HEK293 (cell line): ENCODE data around the gene RIMS3.

Experiments used
- AEBP2 ChIP-seq: fragments of 450-650 bp; formaldehyde crosslinking; IDR thresholded peaks from 2 replicates; pipeline ENCODE4 v1.5.1; 2016; ENCODE audit warnings: missing biosample characterization, missing genetic modification characterization, borderline replicate concordance
- BCL11B ChIP-seq: fragments of 450-650 bp; formaldehyde crosslinking; IDR thresholded peaks from 2 replicates; pipeline ENCODE4 v1.5.1; 2016; ENCODE audit warnings: low read depth, missing biosample characterization, missing genetic modification characterization
- BCL6B ChIP-seq: fragments of 450-650 bp; formaldehyde crosslinking; IDR thresholded peaks from 2 replicates; pipeline ENCODE4 v1.5.1; 2017; ENCODE audit warnings: missing biosample characterization, missing genetic modification characterization
- KLF17 ChIP-seq: fragments of 450-650 bp; formaldehyde crosslinking; IDR thresholded peaks from 2 replicates; pipeline ENCODE4 v1.5.1; 2016; ENCODE audit warnings: missing biosample characterization, missing genetic modification characterization
- SP2 ChIP-seq: fragments of 450-650 bp; formaldehyde crosslinking; IDR thresholded peaks from 2 replicates; pipeline ENCODE4 v1.5.1; 2016; ENCODE audit warnings: missing biosample characterization, missing genetic modification characterization
- SP7 ChIP-seq: fragments of 450-650 bp; formaldehyde crosslinking; IDR thresholded peaks from 2 replicates; pipeline ENCODE4 v1.5.1; 2016; ENCODE audit warnings: missing biosample characterization, missing genetic modification characterization
- TCF7L2 ChIP-seq: IDR thresholded peaks from 2 replicates; pipeline ENCODE4 v1.6.1; 2011; ENCODE audit warnings: low read depth, mild to moderate bottlenecking, inconsistent platforms, low read length, moderate library complexity, borderline replicate concordance
- WT1 ChIP-seq: fragments of 450-650 bp; formaldehyde crosslinking; IDR thresholded peaks from 2 replicates; pipeline ENCODE4 v1.5.1; 2016; ENCODE audit warnings: missing biosample characterization, missing genetic modification characterization
- ZNF133 ChIP-seq: fragments of 450-650 bp; formaldehyde crosslinking; IDR thresholded peaks from 2 replicates; pipeline ENCODE4 v1.5.1; 2016; ENCODE audit warnings: missing biosample characterization, missing genetic modification characterization
- ZNF155 ChIP-seq: fragments of 450-650 bp; formaldehyde crosslinking; IDR thresholded peaks from 2 replicates; pipeline ENCODE4 v1.5.1; 2016; ENCODE audit warnings: missing biosample characterization, missing genetic modification characterization
- ZNF18 ChIP-seq: fragments of 450-650 bp; formaldehyde crosslinking; IDR thresholded peaks from 2 replicates; pipeline ENCODE4 v1.5.1; 2016; ENCODE audit warnings: missing biosample characterization, missing genetic modification characterization
- ZNF2 ChIP-seq: fragments of 450-650 bp; formaldehyde crosslinking; IDR thresholded peaks from 2 replicates; pipeline ENCODE4 v1.5.1; 2016; ENCODE audit warnings: missing biosample characterization, missing genetic modification characterization
- ZNF214 ChIP-seq: fragments of 450-650 bp; formaldehyde crosslinking; IDR thresholded peaks from 2 replicates; pipeline ENCODE4 v1.5.1; 2017; ENCODE audit warnings: missing biosample characterization, mild to moderate bottlenecking, missing genetic modification characterization, borderline replicate concordance
- ZNF23 ChIP-seq: fragments of 450-650 bp; formaldehyde crosslinking; IDR thresholded peaks from 2 replicates; pipeline ENCODE4 v1.5.1; 2016; ENCODE audit warnings: missing biosample characterization, missing genetic modification characterization, borderline replicate concordance
- ZNF24 ChIP-seq: fragments of 450-650 bp; formaldehyde crosslinking; IDR thresholded peaks from 2 replicates; pipeline ENCODE4 v1.5.1; 2016; ENCODE audit warnings: missing biosample characterization, missing genetic modification characterization
- ZNF324 ChIP-seq: fragments of 450-650 bp; formaldehyde crosslinking; IDR thresholded peaks from 2 replicates; pipeline ENCODE4 v1.5.1; 2016; ENCODE audit warnings: missing biosample characterization, missing genetic modification characterization
- ZNF341 ChIP-seq: fragments of 450-650 bp; formaldehyde crosslinking; IDR thresholded peaks from 2 replicates; pipeline ENCODE4; 2016; ENCODE audit warnings: low read depth, missing biosample characterization, missing genetic modification characterization
- ZNF354C ChIP-seq: fragments of 450-650 bp; formaldehyde crosslinking; IDR thresholded peaks from 2 replicates; pipeline ENCODE4 v1.5.1; 2016; ENCODE audit warnings: missing biosample characterization, missing genetic modification characterization, low read depth, borderline replicate concordance
- ZNF404 ChIP-seq: fragments of 450-650 bp; formaldehyde crosslinking; IDR thresholded peaks from 2 replicates; pipeline ENCODE4 v1.5.1; 2017; ENCODE audit warnings: missing biosample characterization, missing genetic modification characterization
- ZNF449 ChIP-seq: fragments of 450-650 bp; formaldehyde crosslinking; IDR thresholded peaks from 2 replicates; pipeline ENCODE4 v1.5.1; 2017; ENCODE audit warnings: missing biosample characterization, mild to moderate bottlenecking, missing genetic modification characterization, moderate library complexity
- ZNF544 ChIP-seq: fragments of 450-650 bp; formaldehyde crosslinking; IDR thresholded peaks from 2 replicates; pipeline ENCODE4 v1.5.0; 2017; ENCODE audit warnings: missing biosample characterization, missing genetic modification characterization
- ZNF548 ChIP-seq: fragments of 450-650 bp; formaldehyde crosslinking; IDR thresholded peaks from 2 replicates; pipeline ENCODE4 v1.5.1; 2016; ENCODE audit warnings: missing biosample characterization, missing genetic modification characterization
- ZNF555 ChIP-seq: fragments of 450-650 bp; formaldehyde crosslinking; conservative IDR thresholded peaks from 2 replicates; pipeline ENCODE4 v1.5.1; 2017; ENCODE audit warnings: missing biosample characterization, mild to moderate bottlenecking, missing genetic modification characterization, inconsistent platforms
- ZNF629 ChIP-seq: fragments of 450-650 bp; formaldehyde crosslinking; IDR thresholded peaks from 2 replicates; pipeline ENCODE4 v1.5.1; 2017; ENCODE audit warnings: missing biosample characterization, missing genetic modification characterization
- ZNF645 ChIP-seq: fragments of 450-650 bp; formaldehyde crosslinking; IDR thresholded peaks from 2 replicates; pipeline ENCODE4; 2016; ENCODE audit warnings: missing biosample characterization, missing genetic modification characterization
- ZNF747 ChIP-seq: fragments of 450-650 bp; formaldehyde crosslinking; IDR thresholded peaks from 2 replicates; pipeline ENCODE4 v1.5.1; 2016; ENCODE audit warnings: missing biosample characterization, missing genetic modification characterization
- ZSCAN5A ChIP-seq: fragments of 450-650 bp; formaldehyde crosslinking; IDR thresholded peaks from 2 replicates; pipeline ENCODE4 v1.5.1; 2016; ENCODE audit warnings: missing biosample characterization, missing genetic modification characterization

The RIMS3 gene

GRCh38 chr1:40691538-40692428 is 26.3 kb upstream of the RIMS3 start, which contains the start of gene NFYC (continued):
- TF ChIP-seq BCL6B (tag by site-specific recombination) (peak; percentile 48; the same call in 1 of the 2 replicates), SP2 (tag by site-specific recombination) (peak; percentile 84), ZNF548 (tag by site-specific recombination) (no peak), ZNF2 (tag by site-specific recombination) (peak; percentile 97), ZNF354C (tag by site-specific recombination) (no peak), ZNF23 (tag by site-specific recombination) (no peak; the same call in 1 of the 2 replicates), ZNF324 (peak; percentile 99), ZNF747 (no peak), SP7 (peak; percentile 94), ZNF24 (tag by site-specific recombination) (peak; percentile 96), ZNF629 (tag by site-specific recombination) (peak; percentile 91), ZNF645 (tag by site-specific recombination) (peak; percentile 95), ZSCAN5A (tag by site-specific recombination) (peak; percentile 96), KLF17 (peak; percentile 96), ZNF449 (no peak; the same call in 1 of the 2 replicates), ZNF404 (tag by site-specific recombination) (no peak), ZNF555 (no peak), ZNF544 (tag by site-specific recombination) (no peak), ZNF133 (tag by site-specific recombination) (peak; percentile 10; the same call in 1 of the 2 replicates), ZNF18 (tag by site-specific recombination) (peak; percentile 78), WT1 (tag by site-specific recombination) (peak; percentile 76), BCL11B (tag by site-specific recombination) (peak; percentile 51; the same call in 1 of the 2 replicates), AEBP2 (no peak), ZNF341 (tag by site-specific recombination) (peak; percentile 91), TCF7L2 (no peak; the same call in 1 of the 2 replicates), ZNF155 (tag by site-specific recombination) (no peak), ZNF214 (tag by site-specific recombination) (no peak)
